ENCODE results near the gene DEDD.

DEDD gene

DNA sequence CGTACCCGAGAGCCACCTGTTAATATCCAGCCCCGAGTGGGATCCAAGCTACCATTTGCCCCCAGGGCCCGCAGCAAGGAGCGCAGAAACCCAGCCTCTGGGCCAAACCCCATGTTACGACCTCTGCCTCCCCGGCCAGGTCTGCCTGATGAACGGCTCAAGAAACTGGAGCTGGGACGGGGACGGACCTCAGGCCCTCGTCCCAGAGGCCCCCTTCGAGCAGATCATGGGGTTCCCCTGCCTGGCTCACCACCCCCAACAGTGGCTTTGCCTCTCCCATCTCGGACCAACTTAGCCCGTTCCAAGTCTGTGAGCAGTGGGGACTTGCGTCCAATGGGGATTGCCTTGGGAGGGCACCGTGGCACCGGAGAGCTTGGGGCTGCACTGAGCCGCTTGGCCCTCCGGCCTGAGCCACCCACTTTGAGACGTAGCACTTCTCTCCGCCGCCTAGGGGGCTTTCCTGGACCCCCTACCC, 28.2 kb upstream of the DEDD start:
- no peaks in the 10 kb centered on the region for H3K27me3 ChIP-seq (ENCODE audit: insufficient read depth, low read length, poor library complexity)
- peaks cover 22% of the 10 kb centered on the region for H3K79me2 ChIP-seq (ENCODE audit: insufficient read depth, low read length)
- no peak for ATAC-seq (ENCODE audit: insufficient read depth, low read depth)
- no peaks in the 10 kb centered on the region for H3K9me3 ChIP-seq (ENCODE audit: insufficient read depth, low read length, severe bottlenecking)
- peak overlapping the region; percentile 87; the same call in 1 of the 2 replicates for H3K9ac ChIP-seq (ENCODE audit: low read depth, low read length)
- no peak overlapping the region for H2AFZ ChIP-seq (ENCODE audit: low read depth, low read length)
- peak overlapping the region; percentile 88 for H3K4me2 ChIP-seq (ENCODE audit: insufficient read depth, low read length)
- no peak for TF ChIP-seq EZH2 (IDR thresholded peaks at IDR 0.05; ENCODE audit: borderline replicate concordance, low read depth, low read length, severe bottlenecking)
- TF ChIP-seq, protein P1, sequence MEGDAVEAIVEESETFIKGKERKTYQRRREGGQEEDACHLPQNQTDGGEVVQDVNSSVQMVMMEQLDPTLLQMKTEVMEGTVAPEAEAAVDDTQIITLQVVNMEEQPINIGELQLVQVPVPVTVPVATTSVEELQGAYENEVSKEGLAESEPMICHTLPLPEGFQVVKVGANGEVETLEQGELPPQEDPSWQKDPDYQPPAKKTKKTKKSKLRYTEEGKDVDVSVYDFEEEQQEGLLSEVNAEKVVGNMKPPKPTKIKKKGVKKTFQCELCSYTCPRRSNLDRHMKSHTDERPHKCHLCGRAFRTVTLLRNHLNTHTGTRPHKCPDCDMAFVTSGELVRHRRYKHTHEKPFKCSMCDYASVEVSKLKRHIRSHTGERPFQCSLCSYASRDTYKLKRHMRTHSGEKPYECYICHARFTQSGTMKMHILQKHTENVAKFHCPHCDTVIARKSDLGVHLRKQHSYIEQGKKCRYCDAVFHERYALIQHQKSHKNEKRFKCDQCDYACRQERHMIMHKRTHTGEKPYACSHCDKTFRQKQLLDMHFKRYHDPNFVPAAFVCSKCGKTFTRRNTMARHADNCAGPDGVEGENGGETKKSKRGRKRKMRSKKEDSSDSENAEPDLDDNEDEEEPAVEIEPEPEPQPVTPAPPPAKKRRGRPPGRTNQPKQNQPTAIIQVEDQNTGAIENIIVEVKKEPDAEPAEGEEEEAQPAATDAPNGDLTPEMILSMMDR (IDR thresholded peaks at IDR 0.05; ENCODE audit: borderline replicate concordance, extremely low read depth, low read length, poor library complexity, severe bottlenecking), result no peak
- H3K27ac ChIP-seq (ENCODE audit: low read length), result no peak overlapping the region
- DNase-seq, result no peak
- H3K4me3 ChIP-seq (ENCODE audit: low read depth in 1 of 2, low read length in 2 of 2), result peak overlapping the region in 1 of 2 experiments; percentile 79; a peak in 2 of 4 replicates
- peaks cover 69% of the 10 kb centered on the region for H3K4me1 ChIP-seq (ENCODE audit: insufficient read depth, low read length)
- H4K20me1 ChIP-seq (ENCODE audit: insufficient read depth, low read length), result no peaks in the 10 kb centered on the region
- peaks cover 68% of the 10 kb centered on the region for H3K36me3 ChIP-seq (ENCODE audit: insufficient read depth, low read length)

DNA sequence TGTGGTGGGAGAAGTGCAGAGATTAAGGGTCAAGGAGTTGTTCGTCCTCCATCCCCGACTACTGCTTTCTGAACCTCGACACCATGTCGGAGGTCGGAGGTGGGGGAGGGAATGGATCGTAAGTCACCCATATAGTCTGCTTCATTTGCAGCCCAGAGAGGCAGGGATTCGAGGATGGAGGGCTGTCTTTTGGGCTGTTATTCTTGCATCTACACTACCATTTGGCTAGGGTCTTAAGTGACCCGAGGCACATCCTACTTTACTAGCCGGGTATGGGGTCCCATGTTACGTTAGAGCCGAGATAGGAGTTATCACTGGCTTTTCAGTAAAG, 27.4 kb upstream of the DEDD start:
- H3K9me3 ChIP-seq (ENCODE audit: insufficient read depth, low read length, severe bottlenecking), result no peaks in the 10 kb centered on the region
- peaks cover 30% of the 10 kb centered on the region for H3K79me2 ChIP-seq (ENCODE audit: insufficient read depth, low read length)
- H3K27ac ChIP-seq (ENCODE audit: low read length), result peak overlapping the region; percentile 79
- H3K4me1 ChIP-seq (ENCODE audit: insufficient read depth, low read length), result peaks cover 69% of the 10 kb centered on the region
- H4K20me1 ChIP-seq (ENCODE audit: insufficient read depth, low read length), result no peaks in the 10 kb centered on the region
- H3K4me3 ChIP-seq (ENCODE audit: low read depth in 1 of 2, low read length in 2 of 2), result peak overlapping the region; percentile 60 to 79; a peak in 3 of 4 replicates
- DNase-seq (no peak), ATAC-seq (ENCODE audit: insufficient read depth, low read depth) (no peak)
- peak overlapping the region; percentile 87 for H3K9ac ChIP-seq (ENCODE audit: low read depth, low read length)
- peak overlapping the region; percentile 88 for H3K4me2 ChIP-seq (ENCODE audit: insufficient read depth, low read length)
- TF ChIP-seq EZH2 (IDR thresholded peaks at IDR 0.05; ENCODE audit: borderline replicate concordance, low read depth, low read length, severe bottlenecking), result no peak
- TF ChIP-seq, protein P1 (IDR thresholded peaks at IDR 0.05; ENCODE audit: borderline replicate concordance, extremely low read depth, low read length, poor library complexity, severe bottlenecking), result no peak
- H3K36me3 ChIP-seq (ENCODE audit: insufficient read depth, low read length), result peaks cover 65% of the 10 kb centered on the region
- H2AFZ ChIP-seq (ENCODE audit: low read depth, low read length), result peak overlapping the region; percentile 75
- H3K27me3 ChIP-seq (ENCODE audit: insufficient read depth, low read length, poor library complexity), result no peaks in the 10 kb centered on the region

DNA sequence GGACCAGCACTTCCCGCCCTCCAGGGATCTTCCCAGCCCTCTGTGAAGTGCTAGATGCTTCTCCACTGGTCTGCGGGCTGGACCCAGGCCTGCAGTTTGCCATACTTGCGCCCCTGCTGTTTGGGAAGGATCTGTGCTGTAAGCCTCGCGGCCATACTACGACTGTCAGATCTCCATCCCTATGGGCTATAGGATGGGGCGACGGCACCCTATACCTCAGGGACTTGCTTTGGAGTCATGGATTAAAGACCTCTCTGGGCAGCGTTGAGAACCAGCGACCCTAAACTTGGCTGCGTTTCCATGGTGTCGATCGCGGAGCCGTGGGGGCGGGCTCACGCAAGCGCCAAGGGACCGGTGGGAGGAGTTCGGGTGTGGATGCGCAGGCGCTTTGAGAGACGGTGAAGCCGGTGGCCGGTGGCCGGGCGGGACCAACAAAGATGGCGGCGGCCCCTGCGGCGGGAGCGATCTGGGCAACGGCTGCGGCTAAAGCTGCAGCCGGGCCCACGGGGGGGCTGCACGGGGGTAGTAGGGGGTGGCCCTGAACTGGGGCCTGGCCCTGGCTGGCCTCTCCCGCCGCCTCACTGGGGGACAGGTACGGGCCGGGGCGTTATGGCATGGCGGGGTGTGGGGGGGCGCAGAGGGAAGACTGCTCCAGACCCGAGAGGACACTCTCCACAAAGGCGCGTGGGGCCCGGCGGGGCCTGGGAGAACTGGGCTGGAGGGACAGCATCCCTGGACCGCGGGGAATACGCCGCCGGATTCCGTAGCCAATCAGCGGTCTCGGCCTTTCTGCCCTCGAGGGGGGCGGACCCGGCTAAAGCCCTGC, 26.8 kb upstream of the DEDD start, which contains the start of gene USP21:
TSS of gene USP21 (plus strand) at position 414 of the 826 bp plus-strand sequence. CDS start 1,141 bp downstream, outside the sequence.
- peaks cover 61% of the 10 kb centered on the region for H3K36me3 ChIP-seq (ENCODE audit: insufficient read depth, low read length)
- H3K4me3 ChIP-seq (ENCODE audit: low read depth in 1 of 2, low read length in 2 of 2), result peak within 1 kb of the TSS; percentile 60 to 79; a peak in 3 of 4 replicates
- DNase-seq (peak; percentile 93), ATAC-seq (ENCODE audit: insufficient read depth, low read depth) (peak; percentile 95)
- peak within 1 kb of the TSS; percentile 95 for H2AFZ ChIP-seq (ENCODE audit: low read depth, low read length)
- TF ChIP-seq EZH2 (IDR thresholded peaks at IDR 0.05; ENCODE audit: borderline replicate concordance, low read depth, low read length, severe bottlenecking), result no peak
- TF ChIP-seq, protein P1 (IDR thresholded peaks at IDR 0.05; ENCODE audit: borderline replicate concordance, extremely low read depth, low read length, poor library complexity, severe bottlenecking), result no peak
- H3K9ac ChIP-seq (ENCODE audit: low read depth, low read length), result peak within 1 kb of the TSS; percentile 87
- no peaks in the 10 kb centered on the region for H3K9me3 ChIP-seq (ENCODE audit: insufficient read depth, low read length, severe bottlenecking)
- H3K4me1 ChIP-seq (ENCODE audit: insufficient read depth, low read length), result peaks cover 69% of the 10 kb centered on the region
- H3K4me2 ChIP-seq (ENCODE audit: insufficient read depth, low read length), result peak within 1 kb of the TSS; percentile 88
- peaks cover 35% of the 10 kb centered on the region for H3K79me2 ChIP-seq (ENCODE audit: insufficient read depth, low read length)
- peak within 1 kb of the TSS; percentile 79 for H3K27ac ChIP-seq (ENCODE audit: low read length)
- H3K27me3 ChIP-seq (ENCODE audit: insufficient read depth, low read length, poor library complexity), result no peaks in the 10 kb centered on the region
- no peaks in the 10 kb centered on the region for H4K20me1 ChIP-seq (ENCODE audit: insufficient read depth, low read length)
